ENCODE measurements around the gene PIP5K1B. TPM values are rescaled to one million over a fixed set of nuclear protein-coding genes. Genes with fewer than 3 reads are reported as not detected.
A peak's percentile ranks its signal among the peaks of the same experiment; 100 is the strongest.

The PIP5K1B gene
- total RNA-seq, 1 experiment from 2014 or later, result 5.2 TPM

- ATAC-seq, result peak; percentile 43; the same call in 1 of the 2 replicates
- ChIA-PET POLR2A (no interaction called here), CTCF (no interaction called here)
- no peaks in the 10 kb centered on the region for H3K36me3 Mint-ChIP-seq
- no peaks in the 10 kb centered on the region for H3K9me3 Mint-ChIP-seq
- TF ChIP-seq MYBL2 (CRISPR knock-in tag; IDR thresholded peaks at IDR 0.05), result no peak
- DNase-seq (ENCODE audit: low spot score), result no peak
- peaks cover 38% of the 10 kb centered on the region for H3K4me1 Mint-ChIP-seq
- no peaks in the 10 kb centered on the region for H3K27me3 Mint-ChIP-seq (ENCODE audit: low read depth)
- H3K27ac Mint-ChIP-seq, result peak overlapping the region; percentile 15; the same call in 1 of the 2 replicates
- H3K4me3 Mint-ChIP-seq, result no peak overlapping the region
Observed at GRCh38 chr9:68898781-68899439, 193.9 kb downstream of the PIP5K1B start.

- DNase-seq (ENCODE audit: low spot score), result no peak
- no peaks in the 10 kb centered on the region for H3K36me3 Mint-ChIP-seq
- H3K27me3 Mint-ChIP-seq (ENCODE audit: low read depth), result no peaks in the 10 kb centered on the region
- H3K27ac Mint-ChIP-seq, result peak overlapping the region; percentile 7; the same call in 1 of the 2 replicates
- no peak for TF ChIP-seq SMAD4 (CRISPR knock-in tag; IDR thresholded peaks at IDR 0.05)
- no peak for TF ChIP-seq ZNF232 (CRISPR knock-in tag; IDR thresholded peaks at IDR 0.05)
- TF ChIP-seq ZNF671 (CRISPR knock-in tag; IDR thresholded peaks at IDR 0.05), result no peak
- no peak for TF ChIP-seq ATF6 (CRISPR knock-in tag; IDR thresholded peaks at IDR 0.05)
- no peak for TF ChIP-seq ATF1 (CRISPR knock-in tag; IDR thresholded peaks at IDR 0.05)
- peaks cover 19% of the 10 kb centered on the region for H3K4me1 Mint-ChIP-seq
- no peak for ATAC-seq
- H3K9me3 Mint-ChIP-seq, result no peaks in the 10 kb centered on the region
- ChIA-PET CTCF (interaction anchor here (0.6 kb wide), 1 partner anchor 90 kb away, joined by 3 read pairs; no protein-coding TSS in a partner anchor), POLR2A (no interaction called here)
- no peak overlapping the region for H3K4me3 Mint-ChIP-seq
Observed at GRCh38 chr9:68904454-68904853, 199.4 kb downstream of the PIP5K1B start.

GRCh38 chr9:68905129-68905528, 200.1 kb downstream of the PIP5K1B start:
- ChIA-PET POLR2A (no interaction called here), CTCF (interaction anchor here (0.6 to 2.2 kb wide), 2 partner anchors 60 to 89 kb away, joined by 3 to 5 read pairs; no protein-coding TSS in a partner anchor)
- Mint-ChIP-seq H3K4me3 (no peak overlapping the region), H3K27me3 (ENCODE audit: low read depth) (no peaks in the 10 kb centered on the region), H3K9me3 (no peaks in the 10 kb centered on the region), H3K27ac (peak overlapping the region; percentile 12; the same call in 1 of the 2 replicates), H3K36me3 (no peaks in the 10 kb centered on the region), H3K4me1 (peaks cover 13% of the 10 kb centered on the region)
- TF ChIP-seq MAX (CRISPR knock-in tag; IDR thresholded peaks at IDR 0.05), result no peak
- no peak for TF ChIP-seq USF2 (CRISPR knock-in tag; IDR thresholded peaks at IDR 0.05)
- peak; percentile 50 for ATAC-seq
- no peak for DNase-seq (ENCODE audit: low spot score)

- TF ChIP-seq IRF1 (CRISPR knock-in tag; IDR thresholded peaks at IDR 0.05) (no peak), AFF4 (CRISPR knock-in tag; IDR thresholded peaks at IDR 0.05; ENCODE audit: borderline replicate concordance) (no peak), ZNF219 (CRISPR knock-in tag; IDR thresholded peaks at IDR 0.05; ENCODE audit: borderline replicate concordance) (no peak), ESRRA (CRISPR knock-in tag; IDR thresholded peaks at IDR 0.05; ENCODE audit: borderline replicate concordance) (no peak), ZNF396 (CRISPR knock-in tag; IDR thresholded peaks at IDR 0.05; ENCODE audit: borderline replicate concordance) (no peak), NR1H2 (CRISPR knock-in tag; IDR thresholded peaks at IDR 0.05) (no peak), FOXP4 (CRISPR knock-in tag; IDR thresholded peaks at IDR 0.05) (no peak), CDX4 (CRISPR knock-in tag; IDR thresholded peaks at IDR 0.05; ENCODE audit: borderline replicate concordance) (no peak)
- H3K36me3 Mint-ChIP-seq, result no peaks in the 10 kb centered on the region
- H3K9me3 Mint-ChIP-seq, result no peaks in the 10 kb centered on the region
- H3K27me3 Mint-ChIP-seq (ENCODE audit: low read depth), result no peaks in the 10 kb centered on the region
- ATAC-seq (no peak), DNase-seq (ENCODE audit: low spot score) (no peak)
- POLR2A ChIA-PET, result no interaction called here
- CTCF ChIA-PET, result interaction anchor here (0.5 kb wide), 1 partner anchor 46 kb away, joined by 3 read pairs; no protein-coding TSS in a partner anchor
- no peak overlapping the region for H3K27ac Mint-ChIP-seq
- H3K4me3 Mint-ChIP-seq, result no peak overlapping the region
- peaks cover 16% of the 10 kb centered on the region for H3K4me1 Mint-ChIP-seq
Observed at GRCh38 chr9:68907910-68908309, 202.9 kb downstream of the PIP5K1B start.

Measured in WTC11 (cell line).